GM23248 (cell line): Measurements from ENCODE around the gene TTYH1.

ENCODE experiments used
- EZH2 ChIP-seq: fragments of 200-600 bp; sonication (generic); IDR thresholded peaks from 2 replicates; pipeline ENCODE4 v1.6.1; 2018; ENCODE audit warnings: antibody characterized with exemption, mild to moderate bottlenecking; ENCODE audit not compliant: insufficient read depth, poor library complexity, severe bottlenecking
- EZH2phosphoT487 ChIP-seq: fragments of 200-600 bp; sonication (generic); IDR thresholded peaks from 2 replicates; pipeline ENCODE4 v1.6.1; 2018; ENCODE audit warnings: antibody characterized with exemption, moderate library complexity, mild to moderate bottlenecking, low read depth; ENCODE audit not compliant: insufficient read depth

GRCh38 chr19:54418030-54418929 is 3.0 kb downstream of the TTYH1 start:
- TF ChIP-seq EZH2phosphoT487 (no peak), EZH2 (no peak)
